ENCODE measurements around the gene OR7A5. TPM values are rescaled to one million over a fixed set of nuclear protein-coding genes. Genes with fewer than 3 reads are reported as not detected.

Gene OR7A5
- polyA plus RNA-seq, 1 of the 3 experiments (the other 2 are of a cell fraction) = not detected

GRCh38 chr19:14830702-14831101 is 4.3 kb downstream of the OR7A5 start:
- POLR2A ChIA-PET = no interaction called here
- 0% methylated on average over 4 of the region's 4 CpGs for WGBS (ENCODE audit: low lambda C conversion rate)
- CTCF ChIA-PET = interaction anchor here (0.6 to 1.5 kb wide), 5 partner anchors 13 to 1553 kb away, joined by 3 to 5 read pairs (median 3); no protein-coding TSS in a partner anchor

More at GRCh38 chr19:14830702-14831101, 4.3 kb downstream of the OR7A5 start:
- Histone ChIP-seq H3K79me2 (ENCODE audit: insufficient read depth) (no peaks in the 10 kb centered on the region), H3F3A (replicated peaks; ENCODE audit: insufficient read depth) (no peaks in the 10 kb centered on the region), H3K9me2 (no peaks in the 10 kb centered on the region), H3K27ac (ENCODE audit: low read depth in 2 of 2, low read length in 1 of 2) (no peak overlapping the region), H3K4me1 (ENCODE audit: control insufficient read depth in 1 of 2, insufficient read depth in 2 of 2, low read depth in 1 of 2, low read length in 1 of 2) (no peaks in the 10 kb centered on the region), H2AFZ (ENCODE audit: low read depth) (no peak overlapping the region), H3K4me3 (ENCODE audit: low read depth in 2 of 2, low read length in 1 of 2) (no peak overlapping the region), H3K36me3 (replicated peaks in 1 of 2; ENCODE audit: control insufficient read depth in 1 of 2, insufficient read depth in 2 of 2, low read length in 1 of 2) (no peaks in the 10 kb centered on the region), H3K9me3 (no peaks in the 10 kb centered on the region), H3K4me2 (no peak overlapping the region), H3K27me3 (ENCODE audit: insufficient read depth) (peaks cover 23% of the 10 kb centered on the region; the same call in 1 of the 2 replicates), H3K9ac (no peak overlapping the region), H4K20me1 (ENCODE audit: insufficient read depth) (no peaks in the 10 kb centered on the region)
- DNase-seq = no peak
- TF ChIP-seq FOSL2 (IDR thresholded peaks at IDR 0.05; ENCODE audit: borderline replicate concordance, low read depth) (no peak), IRF3 (IDR thresholded peaks at IDR 0.05; ENCODE audit: low read depth, low read length) (no peak), ELF1 (IDR thresholded peaks at IDR 0.05) (no peak), EP300 (IDR thresholded peaks at IDR 0.05; ENCODE audit: borderline replicate concordance in 1 of 2, low read depth in 1 of 2, low read length in 1 of 2) (no peak), NFIC (IDR thresholded peaks at IDR 0.05; ENCODE audit: borderline replicate concordance) (no peak), POLR2AphosphoS5 (IDR thresholded peaks at IDR 0.05; ENCODE audit: low read depth, low read length) (no peak), TAF1 (IDR thresholded peaks at IDR 0.05; ENCODE audit: borderline replicate concordance, low read depth, low read length) (no peak), CTCF (IDR thresholded peaks at IDR 0.05) (no peak), RXRA (IDR thresholded peaks at IDR 0.05; ENCODE audit: borderline replicate concordance, low read depth) (no peak), ZBTB33 (IDR thresholded peaks at IDR 0.05; ENCODE audit: borderline replicate concordance, low read depth) (no peak), RFX5 (IDR thresholded peaks at IDR 0.05; ENCODE audit: low read length) (no peak)
